Naive thymus-derived CD8-positive, alpha-beta T cell (primary cell): Measurements from ENCODE around the gene TULP3. TPM values are rescaled to one million over a fixed set of nuclear protein-coding genes. Genes with fewer than 3 reads are reported as not detected.
"Not testable (repeated sequence)": the region's sequence is repeated elsewhere in the genome, so short reads cannot be mapped to it uniquely, and the experiment has no call there.

ENCODE experiments used
- ATAC-seq, 2 donors: fragments of 150-1000 bp; cut with Tn5 transposase in 1 of 2; sonication (Bioruptor Pico), chemical (Tn5 transposase) in 1 of 2; 1 replicate in 1 of 2; 2 replicates in 1 of 2; pipeline ENCODE4 v1.10.0; 2021; ENCODE audit warnings: mild to moderate bottlenecking in 2 of 2, moderate library complexity in 2 of 2
- POLR2A ChIA-PET: fragments of 350-600 bp; sonication (Branson Sonifier 250); formaldehyde crosslinking; loops from one replicate; lab custom pipeline; 2021; ENCODE audit warnings: antibody characterized with exemption; lab: Charles Lee
- DNase-seq, 10 donors: peaks; one replicate each; pipeline versions ENCODE4 v3.0.0 to v3.0.0-alpha.2; 2020 to 2022
- H3K27ac Mint-ChIP-seq, 10 donors: one replicate each; pipeline ENCODE4 v1.8.0; 2020 to 2022; ENCODE audit warnings: mild to moderate bottlenecking in 10 of 10, mixed read lengths in 10 of 10, moderate library complexity in 4 of 10, inconsistent platforms in 1 of 10
- H3K27me3 Mint-ChIP-seq, 5 donors: one replicate each; pipeline ENCODE4 v1.8.0; 2021 to 2022; ENCODE audit warnings: mixed read lengths in 5 of 5
- H3K36me3 Mint-ChIP-seq, 3 donors: one replicate each; pipeline ENCODE4 v1.8.0; 2020 to 2022; ENCODE audit warnings: mixed read lengths in 3 of 3, mild to moderate bottlenecking in 2 of 3, inconsistent platforms in 1 of 3
- H3K4me1 Mint-ChIP-seq, 4 donors: one replicate each; pipeline ENCODE4 v1.8.0; 2021 to 2022; ENCODE audit warnings: mixed read lengths in 4 of 4
- H3K4me3 Mint-ChIP-seq, 10 donors: one replicate each; pipeline ENCODE4 v1.8.0; 2020 to 2022; ENCODE audit warnings: mild to moderate bottlenecking in 10 of 10, mixed read lengths in 10 of 10, moderate library complexity in 6 of 10, inconsistent platforms in 1 of 10
- H3K9me3 Mint-ChIP-seq, 9 donors: one replicate each; pipeline ENCODE4 v1.8.0; 2020 to 2022; ENCODE audit warnings: mixed read lengths in 9 of 9, mild to moderate bottlenecking in 3 of 9, inconsistent platforms in 1 of 9, moderate library complexity in 1 of 9
- polyA plus RNA-seq, 3 donors: library from polyadenylated mRNA; unstranded; fragments of 300-500 nt; fragmentation: Illumina TruSeq; gene quantifications; one replicate each; pipeline ENCODE4 v1.2.3, GENCODE V29; 2021
- total RNA-seq, 8 experiments: library from RNA in 2 of 8; stranded (reverse) in 2 of 8; gene quantifications; one replicate each; pipeline ENCODE4 v1.2.3 and lab custom pipeline; 2021 to 2026

The TULP3 gene
- total and polyA plus RNA-seq, 5 experiments from 2014 or later = 5.8 to 11.1 (median 8.8) TPM

GRCh38 chr12:2858334-2858733 is 32.4 kb upstream of the TULP3 start:
- POLR2A ChIA-PET = interaction anchor here (0.6 kb wide), 2 partner anchors 17 to 27 kb away, joined by 3 to 4 read pairs; no protein-coding TSS in a partner anchor
- no peak overlapping the region for H3K4me3 Mint-ChIP-seq

GRCh38 chr12:2858944-2859421 is 31.7 kb upstream of the TULP3 start:
- Mint-ChIP-seq H3K4me3 (no peak overlapping the region), H3K4me1 (peaks cover 0 to 2% (median under 1%) of the 10 kb centered on the region in 4 donors), H3K36me3 (peaks cover 0 to 26% (median 6%) of the 10 kb centered on the region in 3 donors), H3K9me3 (no peaks in the 10 kb centered on the region), H3K27me3 (no peaks in the 10 kb centered on the region), H3K27ac (peak overlapping the region in 1 of 10 donors; percentile 25)
- POLR2A ChIA-PET = interaction anchor here (0.6 kb wide), 1 partner anchor 17 kb away, joined by 3 read pairs; no protein-coding TSS in a partner anchor
- DNase-seq (no peak), ATAC-seq (no peak)

More at GRCh38 chr12:2858334-2858733, 32.4 kb upstream of the TULP3 start:
- H3K4me1 Mint-ChIP-seq = peaks cover 0 to 5% (median 2%) of the 10 kb centered on the region in 4 donors
- no peaks in the 10 kb centered on the region for H3K27me3 Mint-ChIP-seq
- peaks cover 0 to 28% (median 6%) of the 10 kb centered on the region in 3 donors for H3K36me3 Mint-ChIP-seq
- DNase-seq (no peak), ATAC-seq (no peak)
- H3K9me3 Mint-ChIP-seq = no peaks in the 10 kb centered on the region
- peak overlapping the region in 1 of 10 donors; percentile 25 for H3K27ac Mint-ChIP-seq

- DNase-seq (no peak), ATAC-seq (no peak)
- Mint-ChIP-seq H3K27ac (peak overlapping the region in 4 of 10 donors; percentile 9 to 80 (median 66)), H3K4me1 (peaks cover 0 to 2% (median under 1%) of the 10 kb centered on the region in 4 donors), H3K36me3 (peaks cover 0 to 16% (median 6%) of the 10 kb centered on the region in 3 donors), H3K27me3 (no peaks in the 10 kb centered on the region), H3K9me3 (no peaks in the 10 kb centered on the region), H3K4me3 (no peak overlapping the region)
- POLR2A ChIA-PET = interaction anchor here (1.2 kb wide), 1 partner anchor 57 kb away, joined by 3 read pairs; no protein-coding TSS in a partner anchor
Observed at GRCh38 chr12:2860170-2860569, 30.5 kb upstream of the TULP3 start.

- peaks cover 0 to 4% (median 0%) of the 10 kb centered on the region in 4 donors for H3K4me1 Mint-ChIP-seq
- no peak overlapping the region for H3K4me3 Mint-ChIP-seq
- DNase-seq = no peak
- H3K9me3 Mint-ChIP-seq = no peaks in the 10 kb centered on the region
- H3K36me3 Mint-ChIP-seq = peaks cover 0 to 16% (median 1%) of the 10 kb centered on the region in 3 donors
- POLR2A ChIA-PET = no interaction called here
- ATAC-seq = no peak
- H3K27me3 Mint-ChIP-seq = no peaks in the 10 kb centered on the region
- H3K27ac Mint-ChIP-seq = peak overlapping the region in 1 of 10 donors; percentile 35
Observed at GRCh38 chr12:2862876-2863275, 27.8 kb upstream of the TULP3 start.

GRCh38 chr12:2863402-2863801 is 27.3 kb upstream of the TULP3 start:
- DNase-seq, ATAC-seq, H3K4me1 Mint-ChIP-seq, H3K9me3 Mint-ChIP-seq, H3K4me3 Mint-ChIP-seq, POLR2A ChIA-PET, H3K27ac Mint-ChIP-seq, H3K27me3 Mint-ChIP-seq: not testable (repeated sequence)
- peaks cover 0 to 15% (median 0%) of the 10 kb centered on the region in 3 donors for H3K36me3 Mint-ChIP-seq

GRCh38 chr12:2864198-2864597 is 26.5 kb upstream of the TULP3 start:
- peaks cover 0 to 10% (median 0%) of the 10 kb centered on the region in 3 donors for H3K36me3 Mint-ChIP-seq
- peak overlapping the region in 1 of 10 donors; percentile 71 for H3K27ac Mint-ChIP-seq
- ATAC-seq (no peak), DNase-seq (no peak)
- no peak overlapping the region for H3K4me3 Mint-ChIP-seq
- H3K4me1 Mint-ChIP-seq = peaks cover 0 to 4% (median 0%) of the 10 kb centered on the region in 4 donors
- no peaks in the 10 kb centered on the region for H3K27me3 Mint-ChIP-seq
- POLR2A ChIA-PET = interaction anchor here (0.6 kb wide), 1 partner anchor 24 kb away, joined by 5 read pairs; no protein-coding TSS in a partner anchor
- no peaks in the 10 kb centered on the region for H3K9me3 Mint-ChIP-seq

- not testable (repeated sequence) for DNase-seq, H3K27ac Mint-ChIP-seq, ATAC-seq, H3K4me3 Mint-ChIP-seq, H3K36me3 Mint-ChIP-seq, H3K4me1 Mint-ChIP-seq, H3K27me3 Mint-ChIP-seq, H3K9me3 Mint-ChIP-seq
- POLR2A ChIA-PET = interaction anchor here (0.6 kb wide), 1 partner anchor 8 kb away, joined by 6 read pairs; no protein-coding TSS in a partner anchor
Observed at GRCh38 chr12:2868986-2869632, 21.6 kb upstream of the TULP3 start.

- peak; percentile 47 to 52 for ATAC-seq
Observed at GRCh38 chr12:2876431-2877046, 14.2 kb upstream of the TULP3 start.

GRCh38 chr12:2877047-2877952 is 13.4 kb upstream of the TULP3 start, which contains the start of the genes FOXM1 and RHNO1:
FOXM1 (minus strand) TSS chr12:2877174; CDS start chr12:2874478, 2,696 bp downstream.
RHNO1 (plus strand) TSS chr12:2877223; CDS start chr12:2885367, 8,144 bp downstream.
- Mint-ChIP-seq H3K27ac (peak within 1 kb of the TSS; percentile 94 to 100 (median 99)), H3K4me3 (peak within 1 kb of the TSS; percentile 92 to 99 (median 98)), H3K36me3 (no peaks in the 10 kb centered on the region), H3K4me1 (peaks cover 20 to 38% (median 32%) of the 10 kb centered on the region in 4 donors), H3K9me3 (no peaks in the 10 kb centered on the region), H3K27me3 (no peaks in the 10 kb centered on the region)
- peak; percentile 84 to 89 for ATAC-seq
- peak; percentile 72 to 94 (median 85) for DNase-seq
- POLR2A ChIA-PET = interaction anchor here (0.7 to 1.9 kb wide), 7 partner anchors 10 to 186 kb away, joined by 3 to 14 read pairs (median 8); partner anchors contain the start of genes FKBP4 and TULP3

More at GRCh38 chr12:2876431-2877046, 14.2 kb upstream of the TULP3 start:
- H3K9me3 Mint-ChIP-seq = no peaks in the 10 kb centered on the region
- H3K36me3 Mint-ChIP-seq = no peaks in the 10 kb centered on the region
- peak overlapping the region; percentile 49 to 97 (median 84) for H3K27ac Mint-ChIP-seq
- H3K4me3 Mint-ChIP-seq = peak overlapping the region; percentile 75 to 98 (median 84)
- POLR2A ChIA-PET = interaction anchor here (0.7 to 1.9 kb wide), 6 partner anchors 10 to 185 kb away, joined by 3 to 14 read pairs (median 8); partner anchors contain the start of genes FKBP4 and TULP3
- peak in 1 of 10 donors; percentile 14 for DNase-seq
- peaks cover 18 to 35% (median 30%) of the 10 kb centered on the region in 4 donors for H3K4me1 Mint-ChIP-seq
- H3K27me3 Mint-ChIP-seq = no peaks in the 10 kb centered on the region

GRCh38 chr12:2877953-2878732 is 12.5 kb upstream of the TULP3 start:
- Mint-ChIP-seq H3K27ac (peak overlapping the region; percentile 94 to 100 (median 99)), H3K4me1 (peaks cover 20 to 38% (median 32%) of the 10 kb centered on the region in 4 donors), H3K4me3 (peak overlapping the region; percentile 92 to 99 (median 98)), H3K27me3 (no peaks in the 10 kb centered on the region), H3K36me3 (peaks cover 0 to 2% (median 0%) of the 10 kb centered on the region in 3 donors), H3K9me3 (no peaks in the 10 kb centered on the region)
- POLR2A ChIA-PET = interaction anchor here (0.7 to 2.0 kb wide), 4 partner anchors 9 to 64 kb away, joined by 3 to 15 read pairs (median 14); partner anchors contain the start of gene TULP3
- ATAC-seq (no peak), DNase-seq (no peak)

- peak overlapping the region in 4 of 10 donors; percentile 13 to 58 (median 28) for H3K4me3 Mint-ChIP-seq
- DNase-seq (no peak), ATAC-seq (no peak)
- peak overlapping the region in 2 of 10 donors; percentile 32 to 47 for H3K27ac Mint-ChIP-seq
- POLR2A ChIA-PET = interaction anchor here (0.9 to 2.0 kb wide), 2 partner anchors 11 to 14 kb away, joined by 4 to 15 read pairs; partner anchors contain the start of gene TULP3
- peaks cover 23 to 43% (median 36%) of the 10 kb centered on the region in 4 donors for H3K4me1 Mint-ChIP-seq
- H3K9me3 Mint-ChIP-seq = no peaks in the 10 kb centered on the region
- H3K27me3 Mint-ChIP-seq = no peaks in the 10 kb centered on the region
- H3K36me3 Mint-ChIP-seq = peaks cover 0 to 10% (median 0%) of the 10 kb centered on the region in 3 donors
Observed at GRCh38 chr12:2879853-2880252, 10.8 kb upstream of the TULP3 start.
